Neuron (in vitro differentiated cells): ENCODE results near the gene HOXB8.

Experiments
- H2AFZ ChIP-seq: one replicate; pipeline ENCODE4 v1.6.1; 2013; ENCODE audit warnings: low read depth, mild to moderate bottlenecking, inconsistent platforms, low read length, moderate library complexity
- H3K27me3 ChIP-seq: one replicate; pipeline ENCODE4 v1.6.1; 2013; ENCODE audit warnings: low read length; ENCODE audit not compliant: insufficient read depth
- H3K36me3 ChIP-seq: one replicate; pipeline ENCODE4 v1.6.1; 2013; ENCODE audit warnings: low read length; ENCODE audit not compliant: insufficient read depth
- H3K4me1 ChIP-seq: one replicate; pipeline ENCODE4 v1.6.1; 2013; ENCODE audit warnings: low read length; ENCODE audit not compliant: insufficient read depth
- H3K4me3 ChIP-seq: 2 replicates; pipeline ENCODE4 v1.5.1; 2013; ENCODE audit warnings: mild to moderate bottlenecking, low read length, moderate library complexity
- H3K9me3 ChIP-seq: one replicate; pipeline ENCODE4 v1.6.1; 2013; ENCODE audit warnings: low read length

HOXB8 gene

DNA sequence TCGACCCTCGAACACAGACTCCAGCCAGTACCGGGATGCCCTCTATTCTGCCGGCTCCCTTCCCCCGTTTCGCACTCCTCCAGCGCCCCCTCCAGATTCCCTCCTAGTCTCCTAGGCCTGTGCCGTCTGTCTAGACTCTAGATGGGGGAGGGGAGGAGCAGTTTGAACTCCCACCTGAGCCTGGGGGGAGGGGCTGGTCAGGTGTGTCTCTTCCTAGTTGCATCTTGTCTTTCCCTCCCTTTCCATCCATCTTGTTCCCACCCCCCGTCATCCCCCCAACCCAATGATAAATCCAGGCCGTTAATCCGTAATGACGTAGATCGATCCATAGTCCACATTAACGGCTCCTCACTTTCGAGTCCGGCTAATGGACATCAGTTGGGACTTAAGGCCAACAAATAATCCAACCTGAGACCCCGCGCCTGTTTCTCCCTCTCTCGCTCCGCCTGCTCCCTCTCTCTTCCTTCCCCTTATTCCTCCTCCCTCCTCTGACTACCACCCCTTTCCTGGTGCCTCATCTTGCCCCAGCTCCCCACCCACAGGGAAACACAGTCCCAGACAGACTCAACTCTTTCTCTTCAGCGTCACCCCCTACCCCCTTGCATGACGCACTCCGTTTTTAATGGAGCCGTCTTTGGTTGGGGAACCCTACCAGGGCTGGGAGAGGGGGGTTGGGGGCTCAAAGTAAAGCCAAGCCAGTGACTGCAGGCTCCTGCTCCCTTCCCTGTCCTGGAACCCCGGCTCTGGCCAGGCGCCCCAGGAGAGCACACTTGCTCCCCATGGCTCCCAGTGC, 18.2 kb downstream of the HOXB8 start:
- no peak overlapping the region for H2AFZ ChIP-seq
- H3K36me3 ChIP-seq, result no peaks in the 10 kb centered on the region
- no peaks in the 10 kb centered on the region for H3K4me1 ChIP-seq
- no peak overlapping the region for H3K4me3 ChIP-seq
- H3K9me3 ChIP-seq, result no peaks in the 10 kb centered on the region
- H3K27me3 ChIP-seq, result peaks cover 99% of the 10 kb centered on the region

DNA sequence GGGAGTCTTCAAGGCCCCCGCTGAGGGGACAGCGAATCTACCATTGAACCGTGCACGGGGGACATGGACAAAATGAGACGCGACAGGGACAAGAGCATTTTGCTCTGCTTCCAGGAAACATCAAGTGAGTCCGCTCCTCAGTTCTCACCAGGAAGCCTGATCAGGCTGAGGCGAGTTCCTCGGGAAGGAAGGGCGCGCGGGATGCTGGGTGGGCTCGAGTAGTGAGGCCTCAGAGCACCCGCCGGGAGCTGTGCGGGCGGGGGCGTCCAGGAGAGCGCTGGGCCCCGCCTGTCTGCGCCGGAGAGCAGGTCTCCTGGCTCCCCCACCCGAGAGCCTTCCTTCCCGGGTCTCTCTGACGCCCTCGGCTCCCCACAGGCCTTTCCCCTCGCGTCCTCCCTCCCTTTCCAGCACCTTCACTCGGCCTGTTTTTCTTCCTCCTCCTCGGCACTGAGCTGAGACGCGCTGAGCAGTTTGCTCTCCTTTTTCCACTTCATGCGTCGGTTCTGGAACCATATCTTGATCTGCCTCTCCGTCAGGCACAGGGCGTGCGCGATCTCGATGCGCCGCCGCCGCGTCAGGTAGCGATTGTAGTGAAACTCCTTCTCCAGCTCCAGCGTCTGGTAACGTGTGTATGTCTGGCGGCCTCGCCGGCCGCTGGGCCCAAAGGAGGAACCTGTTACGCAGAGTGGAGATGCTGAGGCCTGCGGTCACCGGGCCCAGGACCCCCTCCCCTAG, 18.9 kb downstream of the HOXB8 start:
- Histone ChIP-seq H3K27me3 (peaks cover 99% of the 10 kb centered on the region), H3K4me1 (no peaks in the 10 kb centered on the region)

DNA sequence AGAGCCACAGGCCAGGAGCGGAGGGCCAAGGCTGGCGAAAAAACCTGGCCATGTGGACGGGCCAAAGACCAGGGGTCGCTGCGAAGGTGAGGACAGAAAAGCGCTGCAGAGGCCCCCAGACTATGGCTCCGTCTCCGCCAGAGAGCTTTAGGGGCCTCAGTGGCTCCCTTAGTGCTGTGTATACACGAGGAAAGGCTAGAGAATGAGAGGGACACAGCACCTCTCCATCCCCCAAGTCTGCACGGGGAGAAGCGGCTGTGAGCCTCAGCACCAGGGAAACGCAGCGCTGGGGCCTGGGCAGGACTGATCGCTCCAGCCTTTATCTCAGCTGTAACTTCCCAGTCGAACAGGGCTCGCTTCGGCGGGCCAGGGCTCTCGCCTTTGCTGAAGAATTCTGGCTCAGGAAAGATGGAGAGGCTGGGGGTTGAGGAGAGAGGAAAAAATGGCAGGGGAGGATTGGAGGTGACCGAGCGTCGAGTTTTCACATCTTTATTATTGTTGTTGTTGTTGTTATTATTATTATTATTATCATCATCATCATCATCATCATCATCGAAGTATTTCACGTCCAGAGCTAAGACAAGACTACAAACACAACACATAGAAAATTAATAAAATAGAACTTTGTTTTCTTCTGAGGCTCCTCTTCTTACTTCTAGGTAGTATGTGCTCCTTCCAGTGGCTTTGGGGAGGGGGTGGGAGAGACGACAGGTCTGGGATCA, 19.7 kb downstream of the HOXB8 start:
- Histone ChIP-seq H3K9me3 (no peaks in the 10 kb centered on the region), H2AFZ (no peak overlapping the region), H3K27me3 (peaks cover 99% of the 10 kb centered on the region), H3K4me1 (no peaks in the 10 kb centered on the region), H3K36me3 (no peaks in the 10 kb centered on the region), H3K4me3 (no peak overlapping the region)

More for the DNA sequence above, 18.9 kb downstream of the HOXB8 start:
- no peaks in the 10 kb centered on the region for H3K9me3 ChIP-seq
- no peaks in the 10 kb centered on the region for H3K36me3 ChIP-seq
- H3K4me3 ChIP-seq, result no peak overlapping the region
- no peak overlapping the region for H2AFZ ChIP-seq

DNA sequence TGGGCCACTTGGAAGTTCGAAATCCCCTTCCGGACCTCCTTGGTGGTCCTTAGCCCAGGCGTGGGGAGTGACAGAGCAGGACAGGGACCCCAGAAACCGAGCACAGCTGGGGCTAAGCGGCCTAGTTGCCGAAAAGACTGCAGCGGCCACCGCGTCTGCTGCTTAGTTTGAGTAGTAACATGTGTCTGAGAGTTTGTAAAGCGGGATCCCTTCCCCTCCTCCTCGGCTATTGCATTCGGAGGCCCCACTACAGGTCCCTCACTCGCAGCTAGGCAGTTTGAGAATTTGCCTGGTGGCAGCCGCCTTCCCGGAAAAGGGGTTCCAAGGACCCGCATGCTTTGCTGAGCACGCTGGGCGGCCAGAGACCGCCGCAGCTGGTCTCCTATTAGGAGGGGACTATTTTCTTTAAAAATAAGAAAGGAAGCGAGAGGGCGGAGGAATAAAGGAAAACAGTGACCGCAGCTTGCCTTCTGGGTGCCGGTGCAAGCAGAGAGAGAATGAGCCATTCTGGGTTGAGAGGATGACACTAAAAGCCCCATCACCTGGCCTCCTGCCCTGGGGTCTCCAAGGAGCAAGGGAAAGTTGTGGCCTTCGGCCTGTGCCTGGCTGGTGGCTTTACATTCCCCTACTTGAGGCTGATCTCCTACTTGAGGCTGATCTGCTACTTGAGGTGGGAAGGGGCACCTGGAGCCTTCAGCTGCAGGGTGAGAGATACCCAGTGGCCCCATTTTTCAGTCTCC, 20.4 kb downstream of the HOXB8 start:
- Histone ChIP-seq H3K27me3 (peaks cover 99% of the 10 kb centered on the region), H3K4me3 (no peak overlapping the region), H2AFZ (no peak overlapping the region), H3K9me3 (no peaks in the 10 kb centered on the region), H3K4me1 (no peaks in the 10 kb centered on the region), H3K36me3 (no peaks in the 10 kb centered on the region)

DNA sequence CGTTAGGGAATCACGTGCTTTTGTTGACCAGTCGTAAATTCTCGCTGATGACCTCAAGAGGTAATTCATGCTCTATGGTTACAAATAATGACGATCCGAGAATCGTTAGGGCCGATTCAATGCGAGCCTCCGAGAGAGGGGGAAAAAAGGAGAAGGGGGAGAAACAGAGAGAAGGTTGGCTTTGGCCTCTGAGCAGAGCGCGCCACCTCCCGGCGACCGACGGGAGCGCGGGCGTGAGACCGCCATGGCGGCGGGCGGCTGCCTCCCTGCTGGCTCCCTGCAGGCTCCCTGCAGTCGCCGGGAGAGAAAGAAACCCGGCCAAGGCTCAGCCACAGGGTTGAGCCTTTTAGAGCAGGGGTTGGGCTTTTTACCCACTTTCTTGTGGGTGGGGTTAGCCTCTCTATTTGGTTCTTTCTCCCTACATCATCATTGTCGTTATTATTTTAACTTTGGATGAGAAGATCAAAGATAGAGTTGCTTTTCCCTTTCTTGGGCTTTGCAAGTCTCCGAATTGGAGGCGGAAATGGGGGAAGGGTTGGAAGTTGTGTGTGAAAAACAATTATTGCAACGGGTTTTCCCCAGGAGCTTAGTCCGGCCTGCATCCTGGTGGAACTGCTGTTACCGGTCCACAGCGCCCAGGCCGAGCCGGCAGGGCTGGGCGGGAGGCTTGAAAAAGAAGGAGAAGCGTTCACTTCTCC, 21.1 kb downstream of the HOXB8 start:
- no peaks in the 10 kb centered on the region for H3K36me3 ChIP-seq
- H3K4me3 ChIP-seq, result no peak overlapping the region
- no peak overlapping the region for H2AFZ ChIP-seq
- H3K27me3 ChIP-seq, result peaks cover 99% of the 10 kb centered on the region
- no peaks in the 10 kb centered on the region for H3K9me3 ChIP-seq
- no peaks in the 10 kb centered on the region for H3K4me1 ChIP-seq

DNA sequence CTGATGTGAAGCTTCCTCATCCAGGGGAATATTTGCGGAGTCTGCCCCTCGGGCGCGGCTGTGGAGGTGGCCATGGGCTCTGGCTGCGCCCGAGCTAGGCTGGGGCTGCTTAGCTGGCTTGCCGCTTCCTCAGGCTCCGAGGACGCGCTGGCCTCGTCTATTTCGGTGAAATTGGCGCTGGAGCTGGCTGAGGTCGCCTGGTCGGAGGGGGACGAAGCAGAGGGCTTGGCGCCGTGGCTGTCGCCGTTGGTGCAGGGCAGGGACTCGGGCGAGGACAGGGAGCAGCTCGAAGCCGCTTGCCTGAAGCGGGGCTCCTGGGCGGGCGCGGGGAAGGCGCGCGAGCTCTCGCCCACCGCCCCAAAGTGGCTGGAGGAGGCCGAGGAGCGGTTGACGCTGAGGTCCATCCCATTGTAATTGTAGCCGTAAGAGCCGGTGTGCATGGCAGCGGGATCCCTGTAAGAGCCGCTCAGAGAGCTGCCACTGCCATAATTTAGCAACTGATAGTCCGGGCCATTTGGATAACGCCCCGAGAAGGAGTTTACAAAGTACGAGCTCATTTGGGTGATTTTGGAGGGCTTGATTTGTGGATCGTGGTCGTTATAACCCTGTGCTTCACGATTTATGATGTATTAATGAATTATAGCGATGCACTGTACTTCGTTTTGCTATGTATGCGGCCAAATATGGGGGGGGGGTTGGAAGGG, 21.8 kb downstream of the HOXB8 start, which contains the start of gene HOXB5:
HOXB5 (minus strand) TSS at position 654 of the 704 bp plus-strand sequence; CDS start at position 557, 97 bp downstream.
- H3K4me1 ChIP-seq, result no peaks in the 10 kb centered on the region
- peaks cover 99% of the 10 kb centered on the region for H3K27me3 ChIP-seq
- H2AFZ ChIP-seq, result no peak within 1 kb of the TSS
- H3K36me3 ChIP-seq, result no peaks in the 10 kb centered on the region
- no peaks in the 10 kb centered on the region for H3K9me3 ChIP-seq
- H3K4me3 ChIP-seq, result no peak within 1 kb of the TSS

DNA sequence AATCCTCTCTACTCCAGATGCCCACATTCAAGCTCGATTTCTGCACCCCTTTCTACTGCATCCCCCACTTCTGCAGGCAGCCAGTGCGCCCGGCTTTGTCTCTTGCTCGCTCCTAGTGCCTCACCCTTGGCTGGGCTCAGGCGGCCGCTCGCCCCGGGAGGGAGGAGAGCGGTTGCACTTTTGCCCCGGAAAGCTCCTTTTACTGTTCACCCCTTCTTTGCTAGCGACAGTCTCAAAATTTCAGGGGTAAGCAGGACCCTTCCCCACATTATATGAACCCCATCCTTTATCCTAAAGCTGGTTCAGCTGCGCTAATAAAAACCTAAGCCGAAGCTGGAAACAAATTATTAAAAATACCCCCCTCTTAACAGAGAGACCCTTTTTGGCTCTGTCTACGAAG, 22.5 kb downstream of the HOXB8 start:
- no peak overlapping the region for H3K4me3 ChIP-seq

DNA sequence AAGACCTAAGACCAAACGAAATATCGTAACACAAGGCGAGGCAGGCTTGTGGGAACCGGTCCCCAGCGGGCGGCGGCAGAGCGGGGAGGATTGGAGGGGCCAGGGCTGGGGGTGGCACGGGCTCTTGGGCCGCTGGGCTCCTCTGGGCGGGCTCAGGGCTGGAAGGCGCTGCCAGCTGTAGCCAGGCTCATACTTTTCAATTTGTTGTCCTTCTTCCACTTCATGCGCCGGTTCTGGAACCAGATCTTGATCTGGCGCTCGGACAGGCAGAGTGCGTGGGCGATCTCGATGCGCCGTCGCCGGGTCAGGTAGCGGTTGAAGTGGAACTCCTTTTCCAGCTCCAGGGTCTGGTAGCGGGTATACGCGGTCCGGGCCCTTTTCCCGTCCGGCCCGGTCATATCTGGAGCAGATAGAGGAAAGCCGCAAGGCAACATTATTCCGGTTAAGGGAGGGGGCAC, 23.0 kb downstream of the HOXB8 start:
- Histone ChIP-seq H3K4me3 (no peak overlapping the region), H3K4me1 (no peaks in the 10 kb centered on the region), H2AFZ (no peak overlapping the region), H3K27me3 (peaks cover 99% of the 10 kb centered on the region), H3K36me3 (no peaks in the 10 kb centered on the region), H3K9me3 (no peaks in the 10 kb centered on the region)

More for the DNA sequence above, 22.5 kb downstream of the HOXB8 start:
- Histone ChIP-seq H3K4me1 (no peaks in the 10 kb centered on the region), H3K36me3 (no peaks in the 10 kb centered on the region), H3K27me3 (peaks cover 99% of the 10 kb centered on the region), H2AFZ (no peak overlapping the region), H3K9me3 (no peaks in the 10 kb centered on the region)

DNA sequence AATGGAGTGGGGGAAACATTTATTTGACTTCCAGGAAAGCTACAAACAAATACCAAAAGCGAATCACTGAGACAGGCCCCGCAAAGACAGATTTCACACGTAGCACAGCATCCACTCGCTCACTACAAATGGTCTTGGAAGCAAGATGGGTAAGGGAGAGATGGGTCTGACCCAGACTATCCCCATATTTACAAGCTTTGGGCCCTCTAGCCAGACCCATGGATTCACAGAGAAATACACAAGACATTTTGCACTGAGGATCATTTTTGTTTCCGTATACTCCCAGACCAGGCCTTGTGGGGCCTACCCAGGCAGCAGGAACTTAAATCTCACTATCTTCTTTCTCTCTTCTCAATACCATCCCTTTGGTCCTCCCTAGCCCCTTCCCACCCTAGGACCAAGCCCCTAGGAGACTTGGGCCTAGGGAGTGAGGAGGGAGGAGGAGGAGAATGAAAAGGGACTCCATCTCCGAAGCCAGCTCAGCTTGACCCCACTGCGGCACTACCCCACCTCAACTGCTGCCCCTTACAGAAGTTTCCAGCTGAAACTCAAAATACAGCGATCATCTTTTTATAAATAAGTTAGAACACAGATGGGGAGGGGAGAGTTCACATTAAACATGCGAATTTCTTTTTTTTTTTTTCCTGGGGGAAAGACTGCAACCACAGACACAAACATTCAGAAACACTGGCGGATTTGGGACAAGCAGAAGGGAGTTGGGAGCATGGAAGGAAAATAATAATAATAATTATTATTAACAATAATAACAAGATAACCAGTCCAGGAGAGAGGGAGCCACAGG, 23.6 kb downstream of the HOXB8 start:
- H3K4me1 ChIP-seq, result no peaks in the 10 kb centered on the region
- peaks cover 99% of the 10 kb centered on the region for H3K27me3 ChIP-seq
- no peaks in the 10 kb centered on the region for H3K36me3 ChIP-seq
- H3K4me3 ChIP-seq, result no peak overlapping the region
- H2AFZ ChIP-seq, result no peak overlapping the region
- no peaks in the 10 kb centered on the region for H3K9me3 ChIP-seq

DNA sequence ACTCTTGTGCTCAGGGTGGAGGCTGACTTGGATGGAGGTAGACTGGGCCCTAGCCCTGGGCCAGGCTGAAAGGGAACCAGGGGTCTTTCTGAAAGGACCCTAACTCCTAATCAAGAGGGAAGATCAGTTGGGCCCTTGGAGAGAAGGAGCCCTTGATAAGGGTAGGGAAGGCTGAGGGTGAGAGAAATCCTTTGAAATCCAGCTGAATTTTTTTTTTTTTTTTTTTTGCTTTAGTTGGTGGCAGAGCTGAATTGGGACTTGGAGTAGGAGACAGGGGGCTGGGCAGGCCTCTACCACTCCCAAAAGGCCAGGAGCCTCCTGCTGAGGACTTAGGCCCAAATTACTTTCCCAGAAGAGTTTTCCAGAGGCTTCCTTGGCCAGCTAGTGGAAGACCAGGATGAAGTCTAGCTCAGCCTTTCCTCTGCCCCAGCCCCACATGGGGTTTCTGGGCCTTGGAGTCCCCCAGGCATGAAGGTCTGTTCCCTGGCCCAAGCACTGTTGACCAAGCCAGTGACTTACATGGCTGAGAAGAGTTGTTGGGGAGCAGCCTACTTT, 24.4 kb downstream of the HOXB8 start:
- H3K4me1 ChIP-seq, result peaks cover 5% of the 10 kb centered on the region
- no peaks in the 10 kb centered on the region for H3K36me3 ChIP-seq
- H3K27me3 ChIP-seq, result peaks cover 99% of the 10 kb centered on the region
- no peak overlapping the region for H2AFZ ChIP-seq
- H3K4me3 ChIP-seq, result no peak overlapping the region
- H3K9me3 ChIP-seq, result no peaks in the 10 kb centered on the region
